Uterus (tissue), 4 donors: ENCODE measurements around the gene KLK3. TPM values are rescaled to one million over a fixed set of nuclear protein-coding genes. Genes with fewer than 3 reads are reported as not detected.

Source experiments
- DNase-seq, 2 donors: peaks; one replicate each; pipeline ENCODE4 v3.0.0-alpha.2; 2019 to 2020
- H3K27ac ChIP-seq, 2 donors: fragments of 200-600 bp; sonication (generic); 1 replicate in 1 of 2; 2 replicates in 1 of 2; pipeline ENCODE4 v1.5.1; 2016 to 2018
- H3K27me3 ChIP-seq, 2 donors: fragments of 200-600 bp; sonication (generic); one replicate each; pipeline ENCODE4 v1.5.1; 2018 to 2019; ENCODE audit warnings: control low read depth in 1 of 2
- H3K36me3 ChIP-seq, 2 donors: fragments of 200-600 bp; sonication (generic); one replicate each; pipeline ENCODE4 v1.5.1; 2019; ENCODE audit warnings: control low read depth in 1 of 2
- H3K4me1 ChIP-seq, 2 donors: fragments of 200-600 bp; sonication (generic); one replicate each; pipeline ENCODE4 v1.5.1; 2018 to 2019; ENCODE audit warnings: control low read depth in 1 of 2
- H3K4me3 ChIP-seq, 2 donors: fragments of 200-600 bp; sonication (generic); 1 replicate in 1 of 2; 2 replicates in 1 of 2; pipeline ENCODE4 v1.5.1; 2018 to 2019; ENCODE audit warnings: mild to moderate bottlenecking in 1 of 2
- H3K9me3 ChIP-seq, 2 donors: fragments of 200-600 bp; sonication (generic); one replicate each; pipeline ENCODE4 v1.5.1; 2019; ENCODE audit warnings: control low read depth in 1 of 2
- CTCF ChIP-seq, 4 experiments: fragments of 200-600 bp in 2 of 4; fragments of 450-650 bp in 2 of 4; sonication (generic) in 2 of 4; IDR thresholded peaks; one replicate each; pipeline ENCODE4 v1.5.1; 2016 to 2019; ENCODE audit warnings: antibody characterized with exemption in 4 of 4, mild to moderate bottlenecking in 2 of 4, moderate library complexity in 1 of 4
- POLR2A ChIP-seq, 2 donors: fragments of 450-650 bp; IDR thresholded peaks; one replicate each; pipeline ENCODE4 v1.6.1; 2016; ENCODE audit warnings: antibody characterized with exemption in 2 of 2, mild to moderate bottlenecking in 1 of 2, moderate library complexity in 1 of 2
- intact Hi-C: fragments of 100-400 bp; cut with DNase I; formaldehyde crosslinking; loops from one replicate; pipeline ENCODE4 v1.15.1; 2023; ENCODE audit warnings: low total_unique reads
- total RNA-seq, 4 donors: library from RNA; depleted of rRNA in 3 of 4; stranded (reverse); fragments of >200 nt in 3 of 4; gene quantifications; one replicate each; pipeline versions ENCODE4 v1.1.0 to v1.2.4, GENCODE V29; 2014 to 2023
- donor health status: DM: yes; HTN: yes; CAD: no.

Gene KLK3
- total RNA-seq, 4 donors from 2014 or later = 1.4 TPM; not detected in 3

GRCh38 chr19:50815439-50815838, 39.3 kb upstream of the KLK3 start:
- Histone ChIP-seq H3K4me1 (no peaks in the 10 kb centered on the region), H3K36me3 (no peaks in the 10 kb centered on the region), H3K27me3 (peaks cover 0 to 17% of the 10 kb centered on the region in 2 donors), H3K9me3 (no peaks in the 10 kb centered on the region), H3K27ac (no peak overlapping the region), H3K4me3 (no peak overlapping the region)
- DNase-seq = no peak
- intact Hi-C loops = no loop called here
- TF ChIP-seq CTCF (IDR thresholded peaks at IDR 0.05) (no peak), POLR2A (IDR thresholded peaks at IDR 0.05) (no peak)

GRCh38 chr19:50817941-50818858, 36.5 kb upstream of the KLK3 start:
- Histone ChIP-seq H3K27ac (no peak overlapping the region), H3K36me3 (no peaks in the 10 kb centered on the region), H3K27me3 (peaks cover 0 to 25% of the 10 kb centered on the region in 2 donors), H3K4me3 (no peak overlapping the region), H3K9me3 (no peaks in the 10 kb centered on the region), H3K4me1 (no peaks in the 10 kb centered on the region)
- intact Hi-C loops = no loop called here
- DNase-seq = no peak
- TF ChIP-seq CTCF (IDR thresholded peaks at IDR 0.05) (no peak), POLR2A (IDR thresholded peaks at IDR 0.05) (no peak)

- H3K9me3 ChIP-seq = no peaks in the 10 kb centered on the region
- intact Hi-C loops = no loop called here
- H3K4me3 ChIP-seq = no peak overlapping the region
- no peak overlapping the region for H3K27ac ChIP-seq
- H3K27me3 ChIP-seq = peaks cover 0 to 25% of the 10 kb centered on the region in 2 donors
- H3K36me3 ChIP-seq = no peaks in the 10 kb centered on the region
- no peaks in the 10 kb centered on the region for H3K4me1 ChIP-seq
- TF ChIP-seq POLR2A (IDR thresholded peaks at IDR 0.05) = no peak
- no peak for TF ChIP-seq CTCF (IDR thresholded peaks at IDR 0.05)
- DNase-seq = no peak
These were observed 35.7 kb upstream of the KLK3 start for GRCh38 chr19:50818859-50819472.

- Histone ChIP-seq H3K27ac (no peak overlapping the region), H3K9me3 (no peaks in the 10 kb centered on the region), H3K4me1 (no peaks in the 10 kb centered on the region), H3K4me3 (no peak overlapping the region), H3K36me3 (no peaks in the 10 kb centered on the region), H3K27me3 (peaks cover 0 to 25% of the 10 kb centered on the region in 2 donors)
- no peak for TF ChIP-seq POLR2A (IDR thresholded peaks at IDR 0.05)
- TF ChIP-seq CTCF (IDR thresholded peaks at IDR 0.05) = no peak
- intact Hi-C loops = no loop called here
- DNase-seq = no peak
These were observed 35.1 kb upstream of the KLK3 start for GRCh38 chr19:50819636-50820035.

- Histone ChIP-seq H3K4me1 (no peaks in the 10 kb centered on the region), H3K27me3 (peaks cover 0 to 25% of the 10 kb centered on the region in 2 donors), H3K4me3 (no peak overlapping the region), H3K9me3 (no peaks in the 10 kb centered on the region), H3K36me3 (no peaks in the 10 kb centered on the region), H3K27ac (no peak overlapping the region)
- no peak for DNase-seq
- no peak for TF ChIP-seq CTCF (IDR thresholded peaks at IDR 0.05)
- no peak for TF ChIP-seq POLR2A (IDR thresholded peaks at IDR 0.05)
- intact Hi-C loops = no loop called here
These were observed 34.6 kb upstream of the KLK3 start for GRCh38 chr19:50820086-50820485.
